PC-9 (cell line): ENCODE measurements around the gene C16orf90. TPM values are rescaled to one million over a fixed set of nuclear protein-coding genes. Genes with fewer than 3 reads are reported as not detected.
"Not testable (repeated sequence)": the region's sequence is repeated elsewhere in the genome, so short reads cannot be mapped to it uniquely, and the experiment has no call there.

Experiments used
- BruUV-seq: library from RNA; stranded (reverse); fragments of 400-500 nt; replicated peaks from 2 replicates; lab custom pipeline; 2021; lab: Mats Ljungman, UMichigan
- CTCF ChIA-PET: fragments of 300-600 bp; sonication (Branson Sonifier 250); formaldehyde crosslinking; loops from one replicate; lab custom pipeline; 2022; ENCODE audit warnings: antibody characterized with exemption; lab: Charles Lee
- POLR2A ChIA-PET: fragments of 300-600 bp; sonication (Branson Sonifier 250); formaldehyde crosslinking; loops from one replicate; lab custom pipeline; 2022; ENCODE audit warnings: antibody characterized with exemption; ENCODE audit not compliant: unreplicated experiment; lab: Charles Lee
- DNase-seq, 2 experiments: peaks; one replicate each; pipeline versions ENCODE4 v3.0.0 to v3.0.0-alpha.2; 2015 to 2022; ENCODE audit warnings: mixed read lengths in 1 of 2
- H2AFZ ChIP-seq: fragments of 200-600 bp; sonication (generic); 2 replicates; pipeline ENCODE4 v1.8.1; 2017; ENCODE audit warnings: antibody characterized with exemption
- H3F3A ChIP-seq: fragments of 200-600 bp; sonication (generic); 2 replicates; pipeline ENCODE4 v1.8.1; 2017; ENCODE audit warnings: antibody characterized with exemption, mild to moderate bottlenecking, low read depth; ENCODE audit not compliant: insufficient read depth
- H3K27ac ChIP-seq: fragments of 200-600 bp; sonication (generic); 2 replicates; pipeline ENCODE4 v1.6.1; 2016; ENCODE audit warnings: mixed run types
- H3K27me3 ChIP-seq: fragments of 200-600 bp; sonication (generic); 2 replicates; pipeline ENCODE4 v1.6.1; 2016; ENCODE audit warnings: low read depth, mixed run types; ENCODE audit not compliant: insufficient read depth
- H3K36me3 ChIP-seq: fragments of 200-600 bp; sonication (generic); 2 replicates; pipeline ENCODE4 v1.6.1; 2016; ENCODE audit warnings: low read depth, mixed run types
- H3K4me1 ChIP-seq: fragments of 200-600 bp; sonication (generic); replicated peaks from 2 replicates; pipeline ENCODE4 v1.6.1; 2016; ENCODE audit warnings: mixed run types; ENCODE audit not compliant: insufficient read depth
- H3K4me2 ChIP-seq: fragments of 200-600 bp; sonication (generic); 2 replicates; pipeline ENCODE4 v1.6.1; 2017; ENCODE audit warnings: mixed run types
- H3K4me3 ChIP-seq: fragments of 200-600 bp; sonication (generic); 2 replicates; pipeline ENCODE4 v1.6.1; 2016; ENCODE audit warnings: mixed run types
- H3K79me2 ChIP-seq: fragments of 200-600 bp; sonication (generic); 2 replicates; pipeline ENCODE4 v1.6.1; 2017; ENCODE audit warnings: low read depth, mixed run types
- H3K9me2 ChIP-seq: fragments of 200-600 bp; sonication (generic); 2 replicates; pipeline ENCODE4 v1.8.1; 2017; ENCODE audit warnings: mild to moderate bottlenecking; ENCODE audit not compliant: insufficient read depth
- H3K9me3 ChIP-seq: fragments of 200-600 bp; sonication (generic); 2 replicates; pipeline ENCODE4 v1.8.1; 2016; ENCODE audit warnings: low read depth; ENCODE audit not compliant: insufficient read depth
- H4K20me1 ChIP-seq: fragments of 200-600 bp; sonication (generic); 2 replicates; pipeline ENCODE4 v1.8.1; 2017; ENCODE audit not compliant: insufficient read depth
- CTCF ChIP-seq: fragments of 200-600 bp; sonication (generic); conservative IDR thresholded peaks from 2 replicates; pipeline ENCODE4 v1.6.1; 2017; ENCODE audit warnings: mixed run types, antibody characterized with exemption, mild to moderate bottlenecking, moderate library complexity
- EZH2 ChIP-seq: fragments of 200-600 bp; sonication (generic); IDR thresholded peaks from 2 replicates; pipeline ENCODE4 v1.8.0; 2017; ENCODE audit warnings: antibody characterized with exemption, low read depth
- intact Hi-C: fragments of 100-400 bp; cut with micrococcal nuclease; formaldehyde crosslinking; loops from one replicate; pipeline ENCODE4 v1.10.0; 2022; ENCODE audit not compliant: unreplicated experiment
- total RNA-seq: library from RNA; stranded (reverse); gene quantifications from 2 replicates; pipeline ENCODE4 v1.2.3, GENCODE V29; 2021

The C16orf90 gene
- total RNA-seq, 1 experiment from 2014 or later: not detected

GRCh38 chr16:3475604-3476375 lies 19.5 kb downstream of the C16orf90 start:
- Histone ChIP-seq H3K27ac (no peak overlapping the region), H4K20me1 (peaks cover 38% of the 10 kb centered on the region), H3K27me3 (no peaks in the 10 kb centered on the region), H3K79me2 (peaks cover 39% of the 10 kb centered on the region), H3K36me3 (no peaks in the 10 kb centered on the region), H3K9me3 (no peaks in the 10 kb centered on the region), H3K4me3 (no peak overlapping the region), H3K4me1 (no peaks in the 10 kb centered on the region), H2AFZ (no peak overlapping the region), H3K9me2 (no peaks in the 10 kb centered on the region), H3K4me2 (no peak overlapping the region), H3F3A (peaks cover under 1% of the 10 kb centered on the region; the same call in 1 of the 2 replicates)
- TF ChIP-seq EZH2 (no peak), CTCF (no peak)
- intact Hi-C loops: no loop called here
- CTCF ChIA-PET: no interaction called here
- POLR2A ChIA-PET: no interaction called here
- no peak for DNase-seq
- no TSS peak for BruUV-seq

- BruUV-seq, H3K27me3 ChIP-seq, H3K27ac ChIP-seq, intact Hi-C loops, H3K9me3 ChIP-seq, H3K4me3 ChIP-seq, H3F3A ChIP-seq, H3K4me2 ChIP-seq, CTCF ChIA-PET, H3K36me3 ChIP-seq, H2AFZ ChIP-seq, POLR2A ChIA-PET, H3K4me1 ChIP-seq, DNase-seq, H3K9me2 ChIP-seq: not testable (repeated sequence)
- Histone ChIP-seq H4K20me1 (peaks cover 47% of the 10 kb centered on the region), H3K79me2 (peaks cover 48% of the 10 kb centered on the region)
Measured at GRCh38 chr16:3474870-3475269, 20.4 kb downstream of the C16orf90 start.

GRCh38 chr16:3474136-3474779 lies 21.0 kb downstream of the C16orf90 start:
- H3K79me2 ChIP-seq: peaks cover 55% of the 10 kb centered on the region
- H3F3A ChIP-seq: no peaks in the 10 kb centered on the region
- no peaks in the 10 kb centered on the region for H3K27me3 ChIP-seq
- H3K4me1 ChIP-seq: no peaks in the 10 kb centered on the region
- H3K27ac ChIP-seq: no peak overlapping the region
- H2AFZ ChIP-seq: no peak overlapping the region
- H3K4me3 ChIP-seq: no peak overlapping the region
- ChIA-PET CTCF (interaction anchor here (0.5 kb wide), 1 partner anchor 9 kb away, joined by 3 read pairs; no protein-coding TSS in a partner anchor), POLR2A (no interaction called here)
- no peaks in the 10 kb centered on the region for H3K9me2 ChIP-seq
- TF ChIP-seq EZH2 (no peak), CTCF (no peak)
- intact Hi-C loops: no loop called here
- BruUV-seq: no TSS peak
- no peak overlapping the region for H3K4me2 ChIP-seq
- H3K9me3 ChIP-seq: no peaks in the 10 kb centered on the region
- H3K36me3 ChIP-seq: no peaks in the 10 kb centered on the region
- H4K20me1 ChIP-seq: peaks cover 47% of the 10 kb centered on the region
- no peak for DNase-seq

DNA sequence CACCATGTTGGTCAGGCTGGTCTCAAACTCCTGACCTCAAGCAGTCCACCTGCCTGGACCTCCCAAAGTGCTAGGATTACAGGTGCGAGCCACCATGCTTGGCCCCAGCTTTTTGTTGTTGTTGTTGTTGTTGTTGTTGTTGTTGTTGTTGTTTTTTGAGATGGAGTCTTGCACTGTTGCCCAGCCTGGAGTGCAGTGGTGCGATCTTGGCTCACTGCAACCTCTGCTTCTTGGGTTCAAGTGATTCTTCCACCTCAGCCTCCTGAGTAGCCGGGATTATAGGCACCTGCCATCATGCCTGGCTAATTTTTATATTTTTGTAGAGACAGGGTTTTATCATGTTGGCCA lies 21.7 kb downstream of the C16orf90 start:
- POLR2A ChIA-PET, H3K27ac ChIP-seq, H3K4me1 ChIP-seq, H3K9me2 ChIP-seq, H3K9me3 ChIP-seq, H3K4me2 ChIP-seq, H3K4me3 ChIP-seq, H3K36me3 ChIP-seq, H2AFZ ChIP-seq, intact Hi-C loops, BruUV-seq, H3F3A ChIP-seq, H3K27me3 ChIP-seq, DNase-seq: not testable (repeated sequence)
- peaks cover 49% of the 10 kb centered on the region for H4K20me1 ChIP-seq
- peaks cover 60% of the 10 kb centered on the region for H3K79me2 ChIP-seq
- CTCF ChIA-PET: interaction anchor here (0.5 kb wide), 1 partner anchor 10 kb away, joined by 3 read pairs; no protein-coding TSS in a partner anchor
